OCI-LY3 (cell line): ENCODE data around the gene VPS29.
"Not testable (repeated sequence)": the region's sequence is repeated elsewhere in the genome, so short reads cannot be mapped to it uniquely, and the experiment has no call there.

Source experiments
- H2AFZ ChIP-seq: fragments of 200-600, 300-600 bp; shearing (Covaris generic); 2 replicates; pipeline ENCODE4 v1.6.0; 2014; ENCODE audit warnings: antibody characterized with exemption, low read depth, low read length
- H3K27ac ChIP-seq: fragments of 200-600, 300-600 bp; sonication (generic); 2 replicates; pipeline ENCODE4 v1.5.1; 2014; ENCODE audit warnings: mild to moderate bottlenecking, low read length, moderate library complexity, mixed read lengths
- H3K27me3 ChIP-seq: fragments of 200-600, 300-600 bp; sonication (generic); 2 replicates; pipeline ENCODE4 v1.6.1; 2014; ENCODE audit warnings: low read depth, low read length, mixed read lengths
- H3K36me3 ChIP-seq: fragments of 200-600, 300-600 bp; sonication (generic); replicated peaks from 2 replicates; pipeline ENCODE3; 2014; ENCODE audit warnings: low read depth, low read length, mixed read lengths
- H3K4me1 ChIP-seq: fragments of 300-600, 200-600 bp; sonication (generic); 2 replicates; pipeline ENCODE4 v1.6.1; 2014; ENCODE audit warnings: low read length, mixed read lengths
- H3K4me2 ChIP-seq: fragments of 200-600, 300-600 bp; sonication (generic); 2 replicates; pipeline ENCODE4 v1.6.1; 2014; ENCODE audit warnings: low read length, mixed read lengths
- H3K4me3 ChIP-seq: fragments of 300-600, 200-600 bp; sonication (generic); 2 replicates; pipeline ENCODE4 v1.5.1; 2014; ENCODE audit warnings: antibody characterized with exemption, mild to moderate bottlenecking, low read length, moderate library complexity
- H3K79me2 ChIP-seq: fragments of 300-600, 200-600 bp; shearing (Covaris generic); 2 replicates; pipeline ENCODE4 v1.6.1; 2014; ENCODE audit warnings: mild to moderate bottlenecking, low read length, mixed read lengths
- H3K9ac ChIP-seq: fragments of 300-600, 200-600 bp; shearing (Covaris generic); 2 replicates; pipeline ENCODE4 v1.6.0; 2014; ENCODE audit warnings: mild to moderate bottlenecking, low read length, moderate library complexity
- H3K9me3 ChIP-seq: fragments of 200-600, 300-600 bp; shearing (Covaris generic); 2 replicates; pipeline ENCODE4 v1.6.1; 2014; ENCODE audit warnings: low read length, mixed read lengths; ENCODE audit not compliant: insufficient read depth
- H4K20me1 ChIP-seq: fragments of 200-600, 300-600 bp; sonication (generic); 2 replicates; pipeline ENCODE4 v1.6.1; 2016; ENCODE audit warnings: low read length, mixed read lengths; ENCODE audit not compliant: insufficient read depth
- CTCF ChIP-seq: fragments of 200-600, 300-600 bp; sonication (generic); IDR thresholded peaks from 2 replicates; pipeline ENCODE4 v1.5.1; 2014; ENCODE audit warnings: antibody characterized with exemption, low read length, low read depth
- EZH2phosphoT487 ChIP-seq: fragments of 200-600 bp; shearing (Covaris generic); IDR thresholded peaks from 2 replicates; pipeline ENCODE4 v1.6.1; 2018; ENCODE audit warnings: antibody characterized with exemption, mixed run types, low read depth

The VPS29 gene

GRCh38 chr12:110475426-110475825 lies 26.5 kb downstream of the VPS29 start:
- Histone ChIP-seq H3K36me3 (peaks cover 17% of the 10 kb centered on the region), H3K9ac (no peak overlapping the region), H3K79me2 (peaks cover 19% of the 10 kb centered on the region), H3K4me1 (peaks cover 13% of the 10 kb centered on the region), H3K4me2 (no peak overlapping the region), H3K9me3 (no peaks in the 10 kb centered on the region), H2AFZ (no peak overlapping the region), H3K4me3 (no peak overlapping the region), H3K27ac (no peak overlapping the region), H4K20me1 (no peaks in the 10 kb centered on the region), H3K27me3 (no peaks in the 10 kb centered on the region)
- TF ChIP-seq EZH2phosphoT487 (no peak), CTCF (no peak)

- H3K9me3 ChIP-seq: no peaks in the 10 kb centered on the region
- peaks cover 49% of the 10 kb centered on the region for H3K79me2 ChIP-seq
- peaks cover 19% of the 10 kb centered on the region for H3K36me3 ChIP-seq
- H3K4me2 ChIP-seq: peak within 1 kb of the TSS; percentile 92
- peak within 1 kb of the TSS; percentile 93 for H3K9ac ChIP-seq
- no peaks in the 10 kb centered on the region for H4K20me1 ChIP-seq
- H3K4me1 ChIP-seq: peaks cover 32% of the 10 kb centered on the region
- TF ChIP-seq EZH2phosphoT487 (no peak), CTCF (no peak)
- peak within 1 kb of the TSS; percentile 57; the same call in 1 of the 2 replicates for H2AFZ ChIP-seq
- H3K4me3 ChIP-seq: peak within 1 kb of the TSS; percentile 83
- H3K27me3 ChIP-seq: no peaks in the 10 kb centered on the region
- peak within 1 kb of the TSS; percentile 86 for H3K27ac ChIP-seq
Measured at GRCh38 chr12:110468214-110469048, 33.5 kb downstream of the VPS29 start, which contains the start of the genes FAM216A and GPN3. Gene FAM216A (plus strand): TSS chr12:110468845. CDS start chr12:110468876, 31 bp downstream. Gene GPN3 (minus strand): TSS chr12:110468257. CDS start chr12:110468203, 54 bp downstream.

GRCh38 chr12:110467847-110468213 lies 34.1 kb downstream of the VPS29 start:
- no peak overlapping the region for H3K27ac ChIP-seq
- peak overlapping the region; percentile 83 for H3K4me3 ChIP-seq
- H3K27me3 ChIP-seq: no peaks in the 10 kb centered on the region
- peak overlapping the region; percentile 37; the same call in 1 of the 2 replicates for H2AFZ ChIP-seq
- peaks cover 18% of the 10 kb centered on the region for H3K36me3 ChIP-seq
- H4K20me1 ChIP-seq: no peaks in the 10 kb centered on the region
- H3K9ac ChIP-seq: peak overlapping the region; percentile 77
- H3K79me2 ChIP-seq: peaks cover 49% of the 10 kb centered on the region
- TF ChIP-seq EZH2phosphoT487 (no peak), CTCF (no peak)
- H3K9me3 ChIP-seq: no peaks in the 10 kb centered on the region
- peaks cover 32% of the 10 kb centered on the region for H3K4me1 ChIP-seq
- H3K4me2 ChIP-seq: peak overlapping the region; percentile 92

- Histone ChIP-seq H3K4me2 (peak overlapping the region; percentile 92), H3K9me3 (no peaks in the 10 kb centered on the region), H3K4me1 (peaks cover 32% of the 10 kb centered on the region), H3K27ac (no peak overlapping the region), H2AFZ (no peak overlapping the region), H4K20me1 (no peaks in the 10 kb centered on the region), H3K79me2 (peaks cover 46% of the 10 kb centered on the region), H3K36me3 (peaks cover 15% of the 10 kb centered on the region), H3K9ac (peak overlapping the region; percentile 77; the same call in 1 of the 2 replicates), H3K4me3 (peak overlapping the region; percentile 83), H3K27me3 (no peaks in the 10 kb centered on the region)
- TF ChIP-seq EZH2phosphoT487 (no peak), CTCF (no peak)
Measured at GRCh38 chr12:110466791-110467190, 35.1 kb downstream of the VPS29 start.

- not testable (repeated sequence) for H3K9ac ChIP-seq, H3K27me3 ChIP-seq, H3K4me2 ChIP-seq, H3K4me3 ChIP-seq, H4K20me1 ChIP-seq, H3K27ac ChIP-seq, H2AFZ ChIP-seq, H3K9me3 ChIP-seq
- Histone ChIP-seq H3K79me2 (peaks cover 45% of the 10 kb centered on the region), H3K36me3 (peaks cover 15% of the 10 kb centered on the region), H3K4me1 (peaks cover 23% of the 10 kb centered on the region)
Measured at GRCh38 chr12:110465765-110466164, 36.1 kb downstream of the VPS29 start.
